Pancreas (tissue), 10 donors: ENCODE data around the gene PAX7. TPM values are rescaled to one million over a fixed set of nuclear protein-coding genes. Genes with fewer than 3 reads are reported as not detected.

Experiments
- ATAC-seq, 4 donors: fragments of 200-7000 bp; cut with Tn5 transposase; one replicate each; pipeline versions ENCODE4 v1.8.0 to v1.9.1; 2020; ENCODE audit warnings: mild to moderate bottlenecking in 4 of 4, moderate library complexity in 4 of 4
- DNase-seq, 6 donors: peaks; one replicate each; pipeline ENCODE4 v3.0.0-alpha.2; 2020
- FAIRE-seq: peaks from 2 replicates; lab custom pipeline; 2012; peaks lifted over from hg19 to GRCh38; lab: Jason Lieb, UNC
- H3K27ac ChIP-seq, 4 donors: fragments of 200-600 bp; sonication (generic); 1 replicate in 3 of 4; 2 replicates in 1 of 4; pipeline versions ENCODE4 v1.5.0 to v1.8.0; 2020
- H3K27me3 ChIP-seq, 4 donors: fragments of 200-600 bp; one replicate each; pipeline ENCODE4 v1.8.0; 2021
- H3K36me3 ChIP-seq, 3 donors: fragments of 200-600 bp; sonication (generic) in 1 of 3; one replicate each; pipeline versions ENCODE4 v1.5.0 to v1.8.0; 2020 to 2021
- H3K4me1 ChIP-seq, 3 donors: fragments of 200-600 bp; one replicate each; pipeline ENCODE4 v1.8.0; 2021
- H3K4me3 ChIP-seq, 4 donors: fragments of 200-600 bp; sonication (generic) in 2 of 4; one replicate each; pipeline versions ENCODE4 v1.5.0 to v1.8.0; 2020 to 2021
- H3K9me3 ChIP-seq, 4 donors: fragments of 200-600 bp; one replicate each; pipeline ENCODE4 v1.8.0; 2021
- WGBS, 2 donors: extraction: QIAGEN DNeasy Blood & Tissue Kit; methylation state at CpG; one replicate each; pipeline ENCODE4 v1.1.7; 2013; 5-methylcytosine and 5-hydroxymethylcytosine counted together
- intact Hi-C, 3 donors: fragments of 100-400 bp; cut with DNase I; formaldehyde crosslinking; loops; one replicate each; pipeline versions ENCODE4 v1.11.1 to v1.14.2; 2022
- polyA plus RNA-seq, 2 donors: library from polyadenylated mRNA; stranded (reverse); fragments of 200-250 nt; gene quantifications; one replicate each; pipeline ENCODE4 v1.2.3, GENCODE V29; 2013
- total RNA-seq, 6 donors: library from RNA; stranded (reverse); fragmentation: NEBNext Ultra II Directional in 4 of 6; extraction: Animal tissue kit (Norgen Biotek cat#: 25700) in 4 of 6; gene quantifications; one replicate each; pipeline versions ENCODE4 v1.2.1 to v1.2.4, GENCODE V29; 2021 to 2023
- TF ChIP-seq, protein P1 (sequence below), 4 donors: fragments of 200-600 bp; sonication (generic) in 3 of 4; IDR thresholded peaks; one replicate each; pipeline versions ENCODE4 v1.5.0 to v1.8.0; 2021; ENCODE audit warnings: antibody characterized with exemption in 4 of 4
- donor health status: healthy with polysubstance abuse.
- donor health status: DM: no; HTN: no; CAD: no; lungs with moderate emphysema.
- donor health status: DM: no; HTN: no; CAD: no.
- donor health status: control.
- donor health status: control.
- donor health status: Bipolar disorder and iron deficiency.
- donor health status: DM: yes; HTN: yes; CAD: no.
- donor health status: DM: no; HTN: no; CAD: no.
- donor health status: DM: no; HTN: no; CAD: no.
- donor health status: DM: yes; HTN: yes; CAD: no.

PAX7 gene
- total and polyA plus RNA-seq, 8 donors: not detected

DNA sequence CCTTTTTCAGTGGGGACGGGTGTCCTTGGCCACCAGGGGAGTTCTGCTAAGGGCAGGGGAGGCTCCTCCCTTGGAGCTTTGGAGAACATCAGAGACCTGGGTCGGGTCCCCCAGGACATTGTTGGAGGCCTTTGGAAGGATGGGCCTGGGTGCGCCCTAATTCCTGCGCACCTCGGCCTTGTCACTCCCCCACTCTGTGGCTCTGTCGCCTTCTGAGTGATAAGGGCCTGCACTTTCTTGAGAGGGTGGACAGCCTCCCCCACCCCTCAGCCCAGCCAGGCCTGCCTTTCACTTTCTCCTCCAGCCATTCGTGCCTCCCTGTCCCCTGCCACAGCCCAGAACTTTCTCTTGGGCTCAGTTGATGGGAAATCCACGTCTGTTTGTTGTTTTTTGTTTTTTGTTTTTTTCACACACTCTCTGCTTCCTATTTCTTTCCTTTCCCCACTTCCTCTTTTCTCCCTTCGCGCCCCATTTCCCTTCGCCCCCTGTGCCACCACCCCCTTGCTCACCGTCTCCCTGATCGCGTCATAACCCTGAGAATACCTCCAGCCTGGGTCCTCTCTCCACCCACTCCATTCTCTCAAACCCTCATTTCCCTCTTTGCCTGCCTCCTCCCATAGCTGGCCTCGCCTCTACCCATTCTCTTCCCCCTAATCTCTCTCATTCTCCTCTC, 85.6 kb downstream of the PAX7 start:
- intact Hi-C loops: no loop called here
- Histone ChIP-seq H3K4me3 (no peak overlapping the region), H3K4me1 (no peaks in the 10 kb centered on the region), H3K9me3 (no peaks in the 10 kb centered on the region), H3K27me3 (peaks cover 0 to 14% (median 2%) of the 10 kb centered on the region in 4 donors), H3K27ac (no peak overlapping the region), H3K36me3 (no peaks in the 10 kb centered on the region)
- DNase-seq (no peak), ATAC-seq (no peak), FAIRE-seq (no peak)
- 31 to 33% methylated on average over 15 of the region's 15 CpGs for WGBS, 2 donors
- TF ChIP-seq, protein P1, sequence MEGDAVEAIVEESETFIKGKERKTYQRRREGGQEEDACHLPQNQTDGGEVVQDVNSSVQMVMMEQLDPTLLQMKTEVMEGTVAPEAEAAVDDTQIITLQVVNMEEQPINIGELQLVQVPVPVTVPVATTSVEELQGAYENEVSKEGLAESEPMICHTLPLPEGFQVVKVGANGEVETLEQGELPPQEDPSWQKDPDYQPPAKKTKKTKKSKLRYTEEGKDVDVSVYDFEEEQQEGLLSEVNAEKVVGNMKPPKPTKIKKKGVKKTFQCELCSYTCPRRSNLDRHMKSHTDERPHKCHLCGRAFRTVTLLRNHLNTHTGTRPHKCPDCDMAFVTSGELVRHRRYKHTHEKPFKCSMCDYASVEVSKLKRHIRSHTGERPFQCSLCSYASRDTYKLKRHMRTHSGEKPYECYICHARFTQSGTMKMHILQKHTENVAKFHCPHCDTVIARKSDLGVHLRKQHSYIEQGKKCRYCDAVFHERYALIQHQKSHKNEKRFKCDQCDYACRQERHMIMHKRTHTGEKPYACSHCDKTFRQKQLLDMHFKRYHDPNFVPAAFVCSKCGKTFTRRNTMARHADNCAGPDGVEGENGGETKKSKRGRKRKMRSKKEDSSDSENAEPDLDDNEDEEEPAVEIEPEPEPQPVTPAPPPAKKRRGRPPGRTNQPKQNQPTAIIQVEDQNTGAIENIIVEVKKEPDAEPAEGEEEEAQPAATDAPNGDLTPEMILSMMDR (IDR thresholded peaks at IDR 0.05): no peak

DNA sequence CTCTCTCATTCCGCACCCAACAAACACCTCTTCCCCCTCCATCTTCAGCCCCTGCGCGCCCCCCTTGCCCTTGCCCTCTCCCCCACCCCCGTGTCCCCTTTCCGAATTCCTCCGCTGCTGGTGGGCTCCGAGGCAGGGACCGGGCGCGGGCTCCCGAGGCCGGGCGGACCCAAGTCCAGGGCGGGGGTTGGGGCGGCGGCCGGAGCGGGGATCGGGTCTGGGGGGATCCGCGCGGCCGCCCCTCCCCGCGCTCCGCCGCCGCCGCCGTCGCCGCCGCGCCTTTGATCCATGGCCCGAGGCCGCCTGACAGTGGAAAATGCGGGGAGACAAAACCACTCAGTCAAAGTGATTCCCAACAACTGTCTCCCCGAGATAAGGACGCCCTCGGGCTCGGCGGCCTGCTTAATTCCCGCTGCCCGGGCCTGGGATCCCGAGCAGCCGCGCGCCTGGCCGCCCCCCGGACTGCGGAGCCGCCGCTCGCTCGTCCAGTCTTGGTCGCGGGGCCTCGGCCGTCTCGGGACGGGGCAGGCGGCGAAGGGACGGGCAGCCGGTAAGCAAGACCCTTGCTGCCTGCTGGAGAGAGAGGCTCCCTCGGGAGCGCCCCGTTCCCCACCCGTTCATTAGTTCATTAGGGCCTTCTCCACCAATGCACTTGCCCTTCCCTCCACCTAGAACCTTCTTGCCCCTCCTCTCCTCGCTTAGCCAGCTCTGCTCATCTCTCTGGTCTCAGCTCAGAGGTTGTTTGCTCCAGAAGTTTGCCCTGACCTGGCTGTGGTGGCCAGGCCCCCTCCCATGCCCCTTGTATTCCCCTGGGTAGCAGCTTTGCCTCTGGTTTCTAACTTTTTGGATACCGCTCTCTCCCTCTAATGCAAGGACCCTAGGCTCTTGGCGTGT, 86.4 kb downstream of the PAX7 start:
- TF ChIP-seq, protein P1 (IDR thresholded peaks at IDR 0.05): no peak
- DNase-seq (no peak), FAIRE-seq (no peak), ATAC-seq (no peak)
- WGBS, 2 donors: 7 to 12% methylated on average over 46 to 72 of the region's 72 CpGs
- Histone ChIP-seq H3K4me1 (no peaks in the 10 kb centered on the region), H3K4me3 (no peak overlapping the region), H3K36me3 (no peaks in the 10 kb centered on the region), H3K9me3 (no peaks in the 10 kb centered on the region), H3K27ac (no peak overlapping the region), H3K27me3 (peaks cover 0 to 14% (median 2%) of the 10 kb centered on the region in 4 donors)
- intact Hi-C loops: no loop called here

DNA sequence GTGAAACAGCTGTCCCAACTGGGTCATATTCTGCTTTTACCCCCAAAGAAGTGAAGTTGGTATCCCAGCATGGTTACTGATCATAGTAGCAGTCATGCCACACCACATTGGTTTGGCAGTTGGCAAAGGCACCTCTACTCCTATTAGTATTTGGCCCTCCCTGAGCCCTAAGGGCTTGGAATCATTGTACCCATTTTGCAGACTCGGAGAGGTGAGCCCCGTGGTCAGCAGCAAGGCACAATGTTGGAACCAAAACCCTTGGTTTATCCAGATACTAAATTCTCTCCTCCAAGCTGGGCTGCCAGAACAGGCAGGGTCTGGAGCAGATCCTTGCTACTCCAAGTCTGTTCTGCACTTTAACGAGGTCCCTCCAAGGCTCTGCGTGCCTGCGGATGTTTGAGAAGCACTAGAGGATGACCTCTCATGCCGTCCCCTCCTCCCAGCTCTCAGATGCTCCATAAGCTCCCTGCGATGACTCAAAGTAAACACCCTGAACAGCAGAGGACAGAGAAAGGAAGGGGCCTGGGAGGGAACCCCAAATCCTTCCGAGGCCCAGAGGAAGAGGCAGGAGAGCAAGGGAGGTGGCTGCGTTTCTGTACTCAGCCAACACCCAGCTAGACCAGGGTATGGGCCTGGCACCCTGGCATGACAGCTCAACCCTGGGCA, 89.3 kb downstream of the PAX7 start:
- no peak for FAIRE-seq
- no peak for ATAC-seq
- WGBS, 2 donors: 24 to 27% methylated on average over 9 of the region's 9 CpGs

DNA sequence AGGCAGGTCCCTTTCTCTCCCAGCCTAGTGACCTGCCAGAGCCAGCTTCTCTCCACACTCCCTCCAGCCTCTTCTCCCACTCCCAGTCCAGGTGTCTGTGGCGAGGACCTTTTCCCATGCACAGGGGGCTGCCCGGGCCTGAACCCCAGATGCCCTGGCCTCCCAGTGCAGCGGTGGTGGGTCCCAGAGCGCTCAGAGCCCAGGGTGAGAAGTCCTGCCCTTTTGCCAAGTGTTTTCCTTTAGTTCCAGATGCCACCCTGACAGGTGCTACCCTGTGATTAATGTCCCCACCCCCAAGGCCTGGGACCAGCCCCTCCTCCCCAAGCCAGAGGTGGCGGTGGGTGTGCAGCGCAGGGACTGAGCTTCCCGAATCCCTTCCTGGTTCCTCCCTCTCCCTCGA, 90.4 kb downstream of the PAX7 start:
- DNase-seq (no peak), FAIRE-seq (no peak), ATAC-seq (no peak)
- Histone ChIP-seq H3K9me3 (no peaks in the 10 kb centered on the region), H3K4me1 (no peaks in the 10 kb centered on the region), H3K4me3 (no peak overlapping the region), H3K36me3 (no peaks in the 10 kb centered on the region), H3K27me3 (peaks cover 0 to 4% (median 2%) of the 10 kb centered on the region in 4 donors), H3K27ac (no peak overlapping the region)
- WGBS, 2 donors: 18 to 49% methylated on average over 6 to 8 of the region's 8 CpGs
- intact Hi-C loops: no loop called here
- TF ChIP-seq, protein P1 (IDR thresholded peaks at IDR 0.05): no peak

More for the DNA sequence above, 89.3 kb downstream of the PAX7 start:
- intact Hi-C loops: no loop called here
- Histone ChIP-seq H3K27ac (no peak overlapping the region), H3K4me1 (no peaks in the 10 kb centered on the region), H3K9me3 (no peaks in the 10 kb centered on the region), H3K4me3 (no peak overlapping the region), H3K36me3 (no peaks in the 10 kb centered on the region), H3K27me3 (peaks cover 0 to 13% (median 2%) of the 10 kb centered on the region in 4 donors)
- TF ChIP-seq, protein P1 (IDR thresholded peaks at IDR 0.05): no peak
- DNase-seq: no peak
